GM23338 (cell line): ENCODE results near the gene RCAN1. TPM values are rescaled to one million over a fixed set of nuclear protein-coding genes. Genes with fewer than 3 reads are reported as not detected.

ENCODE experiments used
- ATAC-seq: fragments of 200-7000 bp; cut with Tn5 transposase; 3 replicates; pipeline ENCODE4 v1.9.1; 2020
- DNase-seq: peaks from one replicate; pipeline ENCODE4 v3.0.0-alpha.2; 2015; ENCODE audit warnings: low spot score
- H2AFZ ChIP-seq: fragments of 200-600 bp; sonication (generic); 2 replicates; pipeline ENCODE4 v1.8.0; 2016; ENCODE audit warnings: antibody characterized with exemption, mild to moderate bottlenecking, moderate library complexity
- H3F3A ChIP-seq: fragments of 200-600 bp; sonication (generic); replicated peaks from 2 replicates; pipeline ENCODE4 v1.8.0; 2017; ENCODE audit warnings: antibody characterized with exemption, mixed run types, low read depth
- H3K27ac ChIP-seq: fragments of 200-600 bp; sonication (generic); 2 replicates; pipeline ENCODE4 v1.6.1; 2016; ENCODE audit warnings: low read depth
- H3K27me3 ChIP-seq: fragments of 200-600 bp; sonication (generic); 2 replicates; pipeline ENCODE4 v1.8.0; 2016; ENCODE audit warnings: mild to moderate bottlenecking, mixed run types, moderate library complexity; ENCODE audit not compliant: insufficient read depth
- H3K36me3 ChIP-seq: fragments of 200-600 bp; sonication (generic); 2 replicates; pipeline ENCODE4 v1.8.0; 2016; ENCODE audit warnings: mild to moderate bottlenecking; ENCODE audit not compliant: insufficient read depth
- H3K4me1 ChIP-seq: fragments of 200-600 bp; sonication (generic); 2 replicates; pipeline ENCODE4 v1.8.0; 2016; ENCODE audit warnings: mild to moderate bottlenecking, moderate library complexity; ENCODE audit not compliant: insufficient read depth
- H3K4me2 ChIP-seq: fragments of 200-600 bp; sonication (generic); 2 replicates; pipeline ENCODE4 v1.7.1; 2017; ENCODE audit warnings: mixed run types
- H3K4me3 ChIP-seq: fragments of 200-600 bp; sonication (generic); 2 replicates; pipeline ENCODE4 v1.6.1; 2016; ENCODE audit warnings: mixed run types
- H3K79me2 ChIP-seq: fragments of 200-600 bp; sonication (generic); replicated peaks from 2 replicates; pipeline ENCODE4 v1.8.0; 2017; ENCODE audit warnings: mild to moderate bottlenecking; ENCODE audit not compliant: insufficient read depth
- H3K9me2 ChIP-seq: fragments of 200-600 bp; sonication (generic); 2 replicates; pipeline ENCODE4 v1.8.0; 2017; ENCODE audit not compliant: insufficient read depth
- H4K20me1 ChIP-seq: fragments of 200-600 bp; sonication (generic); replicated peaks from 2 replicates; pipeline ENCODE4 v1.8.0; 2017; ENCODE audit warnings: mild to moderate bottlenecking; ENCODE audit not compliant: insufficient read depth
- H3K27ac Mint-ChIP-seq: 2 replicates; pipeline ENCODE4 v1.8.0; 2020; ENCODE audit warnings: inconsistent platforms, mild to moderate bottlenecking, moderate library complexity, mixed read lengths
- H3K27me3 Mint-ChIP-seq: 3 replicates; pipeline ENCODE4 v1.8.0; 2022; ENCODE audit warnings: low read depth, mild to moderate bottlenecking, moderate library complexity, mixed read lengths, inconsistent platforms; ENCODE audit not compliant: insufficient read depth, poor library complexity
- H3K36me3 Mint-ChIP-seq: 3 replicates; pipeline ENCODE4 v1.8.0; 2021; ENCODE audit warnings: low read depth, mild to moderate bottlenecking, inconsistent platforms, moderate library complexity, mixed read lengths
- H3K4me1 Mint-ChIP-seq: 3 replicates; pipeline ENCODE4 v1.8.0; 2020; ENCODE audit warnings: mild to moderate bottlenecking, inconsistent platforms, mixed read lengths
- H3K4me3 Mint-ChIP-seq: 3 replicates; pipeline ENCODE4 v1.8.0; 2021; ENCODE audit warnings: moderate library complexity, mild to moderate bottlenecking, inconsistent platforms, mixed read lengths
- H3K9me3 Mint-ChIP-seq: 3 replicates; pipeline ENCODE4 v1.8.0; 2020; ENCODE audit warnings: moderate library complexity, mild to moderate bottlenecking, inconsistent platforms, mixed read lengths
- CREB1 ChIP-seq: fragments of 250-450 bp; sonication (Bioruptor Pico); IDR thresholded peaks from 2 replicates; pipeline ENCODE4 v1.5.0; 2020; ENCODE audit warnings: low read depth, mild to moderate bottlenecking, moderate library complexity
- CTCF ChIP-seq, 2 experiments: fragments of 200-600 bp in 1 of 2; sonication (generic) in 1 of 2; conservative IDR thresholded peaks; 2 replicates each; pipeline versions ENCODE4 v1.5.1 to v1.6.1; 2016 to 2017; ENCODE audit warnings: antibody characterized with exemption in 2 of 2, low read depth in 2 of 2, mild to moderate bottlenecking in 2 of 2, moderate library complexity in 1 of 2
- EZH2 ChIP-seq: fragments of 200-600 bp; sonication (generic); IDR thresholded peaks from one replicate; pipeline ENCODE4 v1.8.0; 2017; ENCODE audit warnings: antibody characterized with exemption, mild to moderate bottlenecking, low read depth; ENCODE audit not compliant: unreplicated experiment
- EZH2phosphoT487 ChIP-seq: fragments of 200-600 bp; sonication (generic); IDR thresholded peaks from one replicate; pipeline ENCODE4 v1.8.1; 2018; ENCODE audit warnings: antibody characterized with exemption; ENCODE audit not compliant: unreplicated experiment
- JUNB ChIP-seq: IDR thresholded peaks from one replicate; pipeline ENCODE4 v1.6.1; 2016; ENCODE audit warnings: antibody characterized with exemption; ENCODE audit not compliant: unreplicated experiment
- NANOG ChIP-seq: IDR thresholded peaks from 2 replicates; pipeline ENCODE4 v1.6.1; 2016; ENCODE audit warnings: antibody characterized with exemption, borderline replicate concordance
- POLR2AphosphoS5 ChIP-seq: IDR thresholded peaks from 2 replicates; pipeline ENCODE4 v1.6.1; 2016; ENCODE audit warnings: antibody characterized with exemption, low read depth
- STAT1 ChIP-seq: IDR thresholded peaks from one replicate; pipeline ENCODE4 v1.6.1; 2016; ENCODE audit warnings: antibody characterized with exemption; ENCODE audit not compliant: unreplicated experiment
- ZNF114 ChIP-seq: fragments of 250-450 bp; sonication (Bioruptor Pico); IDR thresholded peaks from 2 replicates; pipeline ENCODE4 v1.5.0; 2020; ENCODE audit warnings: mild to moderate bottlenecking, moderate library complexity
- ZNF331 ChIP-seq: fragments of 250-450 bp; sonication (Bioruptor Pico); IDR thresholded peaks from 2 replicates; pipeline ENCODE4 v1.5.0; 2020; ENCODE audit warnings: low read depth, mild to moderate bottlenecking, moderate library complexity
- polyA plus RNA-seq: library from polyadenylated mRNA; unstranded; fragments of >200 nt; fragmentation: Nextera tagmentation; extraction: Ambion mirVana; gene quantifications from 2 replicates; pipeline ENCODE4 v1.2.1, GENCODE V29; 2016
- total RNA-seq: library from RNA; depleted of rRNA; stranded (reverse); fragments of >200 nt; shearing (Covaris generic); gene quantifications from 2 replicates; pipeline ENCODE4 v1.2.3, GENCODE V29; 2014
- TF ChIP-seq, protein P1 (sequence below): fragments of 250-450 bp; sonication (Bioruptor Pico); IDR thresholded peaks from 2 replicates; pipeline ENCODE4 v1.5.0; 2020; ENCODE audit warnings: mild to moderate bottlenecking, moderate library complexity
- TF ChIP-seq, protein P2 (sequence below): IDR thresholded peaks from one replicate; pipeline ENCODE4 v1.6.1; 2018; ENCODE audit warnings: antibody characterized with exemption; ENCODE audit not compliant: unreplicated experiment
- TF ChIP-seq, protein P3 (sequence below): IDR thresholded peaks from 2 replicates; pipeline ENCODE4 v1.6.1; 2016; ENCODE audit warnings: antibody characterized with exemption

RCAN1 gene
- total and polyA plus RNA-seq, 2 experiments from 2014 or later, result 3.7 to 5.2 TPM

DNA sequence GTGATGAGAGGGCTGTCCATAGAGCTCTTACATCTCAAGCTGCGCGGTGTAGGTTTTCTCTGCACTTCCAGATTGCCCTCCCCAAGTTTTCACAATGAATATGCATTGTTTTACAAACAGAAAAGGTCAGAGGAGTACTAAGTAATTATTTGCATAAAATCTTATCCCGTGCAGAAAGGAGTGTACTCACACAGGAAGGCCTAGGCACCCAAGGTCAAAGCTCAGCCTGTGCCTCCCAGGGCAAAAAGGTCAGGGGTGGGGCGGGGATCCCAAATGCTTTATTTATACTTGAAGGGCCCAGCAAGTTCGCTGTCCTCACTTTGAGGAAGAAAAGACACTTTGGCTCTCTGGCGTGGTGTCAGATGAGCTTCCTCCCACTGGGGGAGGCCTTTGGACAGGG, 92.6 kb downstream of the RCAN1 start:
- Mint-ChIP-seq H3K9me3 (no peaks in the 10 kb centered on the region), H3K4me3 (no peak overlapping the region), H3K4me1 (peaks cover 71% of the 10 kb centered on the region), H3K27me3 (peaks cover 8% of the 10 kb centered on the region), H3K27ac (peak overlapping the region; percentile 77; the same call in 1 of the 2 replicates), H3K36me3 (no peaks in the 10 kb centered on the region)
- Histone ChIP-seq H3K36me3 (no peaks in the 10 kb centered on the region), H3K27ac (no peak overlapping the region; the same call in 1 of the 2 replicates), H3K4me1 (peaks cover 33% of the 10 kb centered on the region), H3K4me2 (no peak overlapping the region), H3K27me3 (peaks cover 5% of the 10 kb centered on the region; the same call in 1 of the 2 replicates), H3K4me3 (no peak overlapping the region), H3K9me2 (no peaks in the 10 kb centered on the region), H4K20me1 (no peaks in the 10 kb centered on the region), H3K79me2 (no peaks in the 10 kb centered on the region), H2AFZ (no peak overlapping the region), H3F3A (no peaks in the 10 kb centered on the region)
- ATAC-seq (no peak), DNase-seq (no peak)
- no peak for TF ChIP-seq JUNB
- TF ChIP-seq ZNF331 (CRISPR knock-in tag), result no peak
- TF ChIP-seq, protein P1, sequence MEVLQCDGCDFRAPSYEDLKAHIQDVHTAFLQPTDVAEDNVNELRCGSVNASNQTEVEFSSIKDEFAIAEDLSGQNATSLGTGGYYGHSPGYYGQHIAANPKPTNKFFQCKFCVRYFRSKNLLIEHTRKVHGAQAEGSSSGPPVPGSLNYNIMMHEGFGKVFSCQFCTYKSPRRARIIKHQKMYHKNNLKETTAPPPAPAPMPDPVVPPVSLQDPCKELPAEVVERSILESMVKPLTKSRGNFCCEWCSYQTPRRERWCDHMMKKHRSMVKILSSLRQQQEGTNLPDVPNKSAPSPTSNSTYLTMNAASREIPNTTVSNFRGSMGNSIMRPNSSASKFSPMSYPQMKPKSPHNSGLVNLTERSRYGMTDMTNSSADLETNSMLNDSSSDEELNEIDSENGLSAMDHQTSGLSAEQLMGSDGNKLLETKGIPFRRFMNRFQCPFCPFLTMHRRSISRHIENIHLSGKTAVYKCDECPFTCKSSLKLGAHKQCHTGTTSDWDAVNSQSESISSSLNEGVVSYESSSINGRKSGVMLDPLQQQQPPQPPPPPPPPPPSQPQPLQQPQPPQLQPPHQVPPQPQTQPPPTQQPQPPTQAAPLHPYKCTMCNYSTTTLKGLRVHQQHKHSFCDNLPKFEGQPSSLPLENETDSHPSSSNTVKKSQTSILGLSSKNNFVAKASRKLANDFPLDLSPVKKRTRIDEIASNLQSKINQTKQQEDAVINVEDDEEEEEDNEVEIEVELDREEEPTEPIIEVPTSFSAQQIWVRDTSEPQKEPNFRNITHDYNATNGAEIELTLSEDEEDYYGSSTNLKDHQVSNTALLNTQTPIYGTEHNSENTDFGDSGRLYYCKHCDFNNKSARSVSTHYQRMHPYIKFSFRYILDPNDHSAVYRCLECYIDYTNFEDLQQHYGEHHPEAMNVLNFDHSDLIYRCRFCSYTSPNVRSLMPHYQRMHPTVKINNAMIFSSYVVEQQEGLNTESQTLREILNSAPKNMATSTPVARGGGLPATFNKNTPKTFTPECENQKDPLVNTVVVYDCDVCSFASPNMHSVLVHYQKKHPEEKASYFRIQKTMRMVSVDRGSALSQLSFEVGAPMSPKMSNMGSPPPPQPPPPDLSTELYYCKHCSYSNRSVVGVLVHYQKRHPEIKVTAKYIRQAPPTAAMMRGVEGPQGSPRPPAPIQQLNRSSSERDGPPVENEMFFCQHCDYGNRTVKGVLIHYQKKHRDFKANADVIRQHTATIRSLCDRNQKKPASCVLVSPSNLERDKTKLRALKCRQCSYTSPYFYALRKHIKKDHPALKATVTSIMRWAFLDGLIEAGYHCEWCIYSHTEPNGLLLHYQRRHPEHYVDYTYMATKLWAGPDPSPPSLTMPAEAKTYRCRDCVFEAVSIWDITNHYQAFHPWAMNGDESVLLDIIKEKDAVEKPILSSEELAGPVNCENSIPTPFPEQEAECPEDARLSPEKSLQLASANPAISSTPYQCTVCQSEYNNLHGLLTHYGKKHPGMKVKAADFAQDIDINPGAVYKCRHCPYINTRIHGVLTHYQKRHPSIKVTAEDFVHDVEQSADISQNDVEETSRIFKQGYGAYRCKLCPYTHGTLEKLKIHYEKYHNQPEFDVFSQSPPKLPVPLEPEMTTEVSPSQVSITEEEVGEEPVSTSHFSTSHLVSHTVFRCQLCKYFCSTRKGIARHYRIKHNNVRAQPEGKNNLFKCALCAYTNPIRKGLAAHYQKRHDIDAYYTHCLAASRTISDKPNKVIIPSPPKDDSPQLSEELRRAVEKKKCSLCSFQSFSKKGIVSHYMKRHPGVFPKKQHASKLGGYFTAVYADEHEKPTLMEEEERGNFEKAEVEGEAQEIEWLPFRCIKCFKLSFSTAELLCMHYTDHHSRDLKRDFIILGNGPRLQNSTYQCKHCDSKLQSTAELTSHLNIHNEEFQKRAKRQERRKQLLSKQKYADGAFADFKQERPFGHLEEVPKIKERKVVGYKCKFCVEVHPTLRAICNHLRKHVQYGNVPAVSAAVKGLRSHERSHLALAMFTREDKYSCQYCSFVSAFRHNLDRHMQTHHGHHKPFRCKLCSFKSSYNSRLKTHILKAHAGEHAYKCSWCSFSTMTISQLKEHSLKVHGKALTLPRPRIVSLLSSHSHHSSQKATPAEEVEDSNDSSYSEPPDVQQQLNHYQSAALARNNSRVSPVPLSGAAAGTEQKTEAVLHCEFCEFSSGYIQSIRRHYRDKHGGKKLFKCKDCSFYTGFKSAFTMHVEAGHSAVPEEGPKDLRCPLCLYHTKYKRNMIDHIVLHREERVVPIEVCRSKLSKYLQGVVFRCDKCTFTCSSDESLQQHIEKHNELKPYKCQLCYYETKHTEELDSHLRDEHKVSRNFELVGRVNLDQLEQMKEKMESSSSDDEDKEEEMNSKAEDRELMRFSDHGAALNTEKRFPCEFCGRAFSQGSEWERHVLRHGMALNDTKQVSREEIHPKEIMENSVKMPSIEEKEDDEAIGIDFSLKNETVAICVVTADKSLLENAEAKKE (CRISPR knock-in tag), result no peak
- TF ChIP-seq NANOG, result no peak
- TF ChIP-seq, protein P2, sequence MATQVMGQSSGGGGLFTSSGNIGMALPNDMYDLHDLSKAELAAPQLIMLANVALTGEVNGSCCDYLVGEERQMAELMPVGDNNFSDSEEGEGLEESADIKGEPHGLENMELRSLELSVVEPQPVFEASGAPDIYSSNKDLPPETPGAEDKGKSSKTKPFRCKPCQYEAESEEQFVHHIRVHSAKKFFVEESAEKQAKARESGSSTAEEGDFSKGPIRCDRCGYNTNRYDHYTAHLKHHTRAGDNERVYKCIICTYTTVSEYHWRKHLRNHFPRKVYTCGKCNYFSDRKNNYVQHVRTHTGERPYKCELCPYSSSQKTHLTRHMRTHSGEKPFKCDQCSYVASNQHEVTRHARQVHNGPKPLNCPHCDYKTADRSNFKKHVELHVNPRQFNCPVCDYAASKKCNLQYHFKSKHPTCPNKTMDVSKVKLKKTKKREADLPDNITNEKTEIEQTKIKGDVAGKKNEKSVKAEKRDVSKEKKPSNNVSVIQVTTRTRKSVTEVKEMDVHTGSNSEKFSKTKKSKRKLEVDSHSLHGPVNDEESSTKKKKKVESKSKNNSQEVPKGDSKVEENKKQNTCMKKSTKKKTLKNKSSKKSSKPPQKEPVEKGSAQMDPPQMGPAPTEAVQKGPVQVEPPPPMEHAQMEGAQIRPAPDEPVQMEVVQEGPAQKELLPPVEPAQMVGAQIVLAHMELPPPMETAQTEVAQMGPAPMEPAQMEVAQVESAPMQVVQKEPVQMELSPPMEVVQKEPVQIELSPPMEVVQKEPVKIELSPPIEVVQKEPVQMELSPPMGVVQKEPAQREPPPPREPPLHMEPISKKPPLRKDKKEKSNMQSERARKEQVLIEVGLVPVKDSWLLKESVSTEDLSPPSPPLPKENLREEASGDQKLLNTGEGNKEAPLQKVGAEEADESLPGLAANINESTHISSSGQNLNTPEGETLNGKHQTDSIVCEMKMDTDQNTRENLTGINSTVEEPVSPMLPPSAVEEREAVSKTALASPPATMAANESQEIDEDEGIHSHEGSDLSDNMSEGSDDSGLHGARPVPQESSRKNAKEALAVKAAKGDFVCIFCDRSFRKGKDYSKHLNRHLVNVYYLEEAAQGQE, result no peak
- TF ChIP-seq CTCF (conservative IDR thresholded peaks at IDR 0.05; ENCODE audit: low read depth in 2 of 2), result no peak
- TF ChIP-seq STAT1, result no peak
- TF ChIP-seq EZH2, result no peak
- no peak for TF ChIP-seq CREB1 (CRISPR knock-in tag)
- TF ChIP-seq POLR2AphosphoS5, result no peak
- no peak for TF ChIP-seq ZNF114 (CRISPR knock-in tag)
- no peak for TF ChIP-seq EZH2phosphoT487
- TF ChIP-seq, protein P3, sequence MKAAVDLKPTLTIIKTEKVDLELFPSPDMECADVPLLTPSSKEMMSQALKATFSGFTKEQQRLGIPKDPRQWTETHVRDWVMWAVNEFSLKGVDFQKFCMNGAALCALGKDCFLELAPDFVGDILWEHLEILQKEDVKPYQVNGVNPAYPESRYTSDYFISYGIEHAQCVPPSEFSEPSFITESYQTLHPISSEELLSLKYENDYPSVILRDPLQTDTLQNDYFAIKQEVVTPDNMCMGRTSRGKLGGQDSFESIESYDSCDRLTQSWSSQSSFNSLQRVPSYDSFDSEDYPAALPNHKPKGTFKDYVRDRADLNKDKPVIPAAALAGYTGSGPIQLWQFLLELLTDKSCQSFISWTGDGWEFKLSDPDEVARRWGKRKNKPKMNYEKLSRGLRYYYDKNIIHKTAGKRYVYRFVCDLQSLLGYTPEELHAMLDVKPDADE, result no peak
